ENCODE measurements around the gene AQP3. TPM values are rescaled to one million over a fixed set of nuclear protein-coding genes. Genes with fewer than 3 reads are reported as not detected.

AQP3 gene
- total and polyA plus RNA-seq, 9 of the 15 experiments (the other 6 are each of a cell fraction or from before 2014, with no cell fraction given) = 4.2 to 31.5 (median 17.6) TPM

GRCh38 chr9:33450621-33451146 lies 3.3 kb upstream of the AQP3 start:
- Histone ChIP-seq H3K4me3 (no peak overlapping the region), H3K4me1 (replicated peaks in 1 of 2; ENCODE audit: control insufficient read depth in 2 of 2, insufficient read depth in 2 of 2, low read length in 2 of 2) (peaks cover 29 to 30% of the 10 kb centered on the region in 2 experiments), H3K27ac (ENCODE audit: extremely low read depth, low read depth, low read length) (no peak overlapping the region), H3K79me2 (ENCODE audit: control insufficient read depth, insufficient read depth, low read length) (peaks cover 7% of the 10 kb centered on the region; the same call in 1 of the 3 replicates), H3K36me3 (ENCODE audit: control insufficient read depth, insufficient read depth, low read length) (no peaks in the 10 kb centered on the region), H4K20me1 (replicated peaks; ENCODE audit: control insufficient read depth, insufficient read depth, low read length) (no peaks in the 10 kb centered on the region), H3K9me1 (ENCODE audit: control insufficient read depth, insufficient read depth, low read length) (no peaks in the 10 kb centered on the region), H3K9me3 (replicated peaks; ENCODE audit: control insufficient read depth, insufficient read depth, low read depth, low read length) (no peaks in the 10 kb centered on the region), H2AFZ (ENCODE audit: low read depth, low read length) (no peak overlapping the region), H3K9ac (ENCODE audit: insufficient read depth in 1 of 2, low read depth in 2 of 2, low read length in 2 of 2) (no peak overlapping the region), H3K27me3 (ENCODE audit: control insufficient read depth in 2 of 2, insufficient read depth in 2 of 2, low read length in 2 of 2) (no peaks in the 10 kb centered on the region), H3K4me2 (ENCODE audit: insufficient read depth, low read length) (no peak overlapping the region)
- intact Hi-C loops (cut with micrococcal nuclease) (loop anchor here (5.0 to 10.0 kb wide), 2 partner anchors 33 to 166 kb away; no protein-coding TSS in a partner anchor), in situ Hi-C loops (cut with MboI) (no loop called here)
- no peak for FAIRE-seq
- BruUV-seq (replicated peaks) = no TSS peak
- ATAC-seq = no peak
- ChIA-PET CTCF (ENCODE audit: low intra/inter-chr PET ratio) (no interaction called here), POLR2A (interaction anchor here (1.4 kb wide), 1 partner anchor 9 kb away, joined by 3 read pairs; no protein-coding TSS in a partner anchor)
- no peak for DNase-seq (ENCODE audit: extremely low read depth in 1 of 4, low spot score in 3 of 4)
- 82% methylated on average over 3 of the region's 4 CpGs for WGBS (ENCODE audit: insufficient coverage, low coverage, missing lambda C conversion rate)
- no peak for TF ChIP-seq ELF4 (CRISPR knock-in tag; IDR thresholded peaks at IDR 0.05)
- no peak for TF ChIP-seq ZNF121 (CRISPR knock-in tag; conservative IDR thresholded peaks at IDR 0.05)
- no peak for TF ChIP-seq CTCF (IDR thresholded peaks at IDR 0.05 in 2 of 3, conservative IDR thresholded peaks at IDR 0.05 in 1 of 3; ENCODE audit: insufficient read depth in 2 of 3, low read depth in 1 of 3, low read length in 3 of 3)
- no peak for TF ChIP-seq ZNF23 (CRISPR knock-in tag; IDR thresholded peaks at IDR 0.05)
- TF ChIP-seq ZNF696 (CRISPR knock-in tag; conservative IDR thresholded peaks at IDR 0.05) = no peak
- no peak for TF ChIP-seq NR2F6 (CRISPR knock-in tag; IDR thresholded peaks at IDR 0.05)
- TF ChIP-seq ZNF41 (CRISPR knock-in tag; conservative IDR thresholded peaks at IDR 0.05) = no peak
- no peak for TF ChIP-seq ZNF609 (CRISPR knock-in tag; IDR thresholded peaks at IDR 0.05; ENCODE audit: borderline replicate concordance)
- TF ChIP-seq ZNF280A (IDR thresholded peaks at IDR 0.05; ENCODE audit: low read depth, partially characterized antibody) = no peak
- TF ChIP-seq MCM5 (IDR thresholded peaks at IDR 0.05; ENCODE audit: low read depth) = no peak
- TF ChIP-seq TSC22D4 (tag; IDR thresholded peaks at IDR 0.05) = no peak
- no peak for TF ChIP-seq ZNF785 (CRISPR knock-in tag; IDR thresholded peaks at IDR 0.05)
- no peak for TF ChIP-seq ZBTB9 (CRISPR knock-in tag; IDR thresholded peaks at IDR 0.05)

Data from K562 (cell line).